Astrocyte (in vitro differentiated cells and primary cell): ENCODE measurements around the gene ZRANB1.

Source experiments
- CTCF ChIP-seq: IDR thresholded peaks from 2 replicates; pipeline ENCODE4 v1.5.1; 2011; ENCODE audit warnings: low read depth, mild to moderate bottlenecking, inconsistent platforms, low read length, moderate library complexity; ENCODE audit not compliant: insufficient read depth
- EZH2 ChIP-seq: IDR thresholded peaks from 2 replicates; pipeline ENCODE4 v1.6.1; 2012; ENCODE audit warnings: mild to moderate bottlenecking, low read length, inconsistent platforms; ENCODE audit not compliant: insufficient read depth

- TF ChIP-seq EZH2, result no peak
- TF ChIP-seq CTCF, result no peak
Measured at GRCh38 chr10:125018576-125019143, 76.7 kb downstream of the ZRANB1 start.
